Lower leg skin (tissue), 4 donors: ENCODE measurements around the gene RAP2C. TPM values are rescaled to one million over a fixed set of nuclear protein-coding genes. Genes with fewer than 3 reads are reported as not detected.
"Not testable (repeated sequence)": the region's sequence is repeated elsewhere in the genome, so short reads cannot be mapped to it uniquely, and the experiment has no call there.

Experiments
- DNase-seq, 2 donors: peaks; one replicate each; pipeline ENCODE4 v3.0.0-alpha.2; 2019; ENCODE audit warnings: low spot score in 2 of 2
- H3K4me3 ChIP-seq: fragments of 200-600 bp; sonication (generic); 2 replicates; pipeline ENCODE4 v1.5.1; 2017; ENCODE audit warnings: mild to moderate bottlenecking, low read depth; ENCODE audit not compliant: poor library complexity, severe bottlenecking
- CTCF ChIP-seq, 3 donors: fragments of 450-650 bp; IDR thresholded peaks; one replicate each; pipeline ENCODE4 v1.5.1; 2016; ENCODE audit warnings: antibody characterized with exemption in 3 of 3, mild to moderate bottlenecking in 3 of 3, moderate library complexity in 2 of 3
- POLR2A ChIP-seq, 2 donors: fragments of 450-650 bp; IDR thresholded peaks; one replicate each; pipeline ENCODE4 v1.6.1; 2016 to 2017; ENCODE audit warnings: antibody characterized with exemption in 2 of 2, mild to moderate bottlenecking in 1 of 2, moderate library complexity in 1 of 2
- WGBS, 2 donors: methylation state at CpG; one replicate each; pipeline ENCODE4 v1.1.5; 2018; 5-methylcytosine and 5-hydroxymethylcytosine counted together
- intact Hi-C: fragments of 100-400 bp; cut with DNase I; formaldehyde crosslinking; loops from one replicate; pipeline ENCODE4 v1.15.0; 2023; ENCODE audit warnings: low total_unique reads
- total RNA-seq, 4 donors: library from RNA; depleted of rRNA; stranded (reverse); fragments of >200 nt; gene quantifications; one replicate each; pipeline ENCODE4 v1.1.0, GENCODE V29; 2016

Gene RAP2C
- total RNA-seq, 4 donors from 2014 or later: 12.7 to 14.1 (median 13.6) TPM

- intact Hi-C loops: no loop called here
- no peak for DNase-seq
- TF ChIP-seq CTCF (IDR thresholded peaks at IDR 0.05): no peak
- no peak overlapping the region for H3K4me3 ChIP-seq
These were observed 53.6 kb downstream of the RAP2C start for GRCh38 chrX:132165651-132166050.

DNA sequence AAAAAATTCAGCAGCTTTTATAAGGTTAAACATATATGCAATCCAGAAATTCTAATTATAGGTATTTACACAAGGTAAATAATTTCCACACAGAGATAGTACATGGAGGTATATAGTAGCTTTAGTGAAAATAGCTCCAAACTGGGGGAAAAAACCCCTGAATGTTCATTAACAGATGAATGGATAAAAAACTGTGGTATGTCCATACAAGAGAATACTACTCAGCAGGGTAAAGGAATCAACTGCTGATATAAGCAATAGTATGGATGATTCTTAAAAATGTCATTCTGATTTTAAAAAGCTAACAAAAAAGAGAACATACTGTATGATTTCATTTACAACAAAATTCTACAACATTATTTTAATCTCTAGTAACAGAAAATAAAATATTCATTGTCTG lies 54.2 kb downstream of the RAP2C start:
- no peak overlapping the region for H3K4me3 ChIP-seq
- no peak for DNase-seq
- intact Hi-C loops: no loop called here
- TF ChIP-seq CTCF (IDR thresholded peaks at IDR 0.05) (no peak), POLR2A (IDR thresholded peaks at IDR 0.05) (no peak)

- intact Hi-C loops, H3K4me3 ChIP-seq, DNase-seq: not testable (repeated sequence)
- WGBS, 2 donors: 88 to 100% methylated on average over 1 to 3 of the region's 3 CpGs
These were observed 56.2 kb downstream of the RAP2C start for GRCh38 chrX:132163094-132163493.

GRCh38 chrX:132153166-132153565 lies 66.1 kb downstream of the RAP2C start:
- intact Hi-C loops: no loop called here
- DNase-seq: no peak

More at GRCh38 chrX:132153166-132153565, 66.1 kb downstream of the RAP2C start:
- WGBS, 2 donors: 61 to 79% methylated on average over 4 of the region's 4 CpGs
- no peak overlapping the region for H3K4me3 ChIP-seq
- TF ChIP-seq POLR2A (IDR thresholded peaks at IDR 0.05): no peak
- no peak for TF ChIP-seq CTCF (IDR thresholded peaks at IDR 0.05)

Other genes with a start within 250 kb of the RAP2C start
- 10 to 100 TPM in 3 of 4 donors, 1 to 10 TPM in 1; 7.0 to 17.2 (median 15.0) TPM for gene STK26, start 196.1 kb downstream of the RAP2C start, total RNA-seq
- under 1 TPM in 2 of 4 donors, not detected in 2; 0.13 to 0.88 TPM for gene FRMD7, start 91.4 kb downstream of the RAP2C start, total RNA-seq